Measurements from ENCODE around the gene KLF9.
"Not testable (repeated sequence)": the region's sequence is repeated elsewhere in the genome, so short reads cannot be mapped to it uniquely, and the experiment has no call there.

KLF9 gene

DNA sequence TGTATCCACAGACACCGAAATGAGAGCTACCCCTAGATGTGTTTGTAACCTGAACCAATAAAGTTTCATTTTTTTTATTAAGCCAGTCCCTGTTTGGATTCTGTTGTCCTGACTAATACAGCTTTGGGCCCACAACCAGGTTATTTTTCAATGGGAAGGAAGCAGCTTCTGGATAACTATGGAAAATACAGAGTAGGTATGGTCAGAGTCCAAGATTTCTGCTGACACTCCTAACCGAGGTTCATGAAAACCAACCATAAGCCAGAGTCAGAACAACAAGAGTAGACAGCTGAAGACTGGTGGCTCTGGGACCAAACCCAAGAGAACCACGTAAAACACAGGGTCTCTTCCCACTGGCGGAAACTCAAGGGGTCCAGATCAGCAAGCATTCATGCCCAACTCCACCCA lies 10.8 kb downstream of the KLF9 start:
- DNase-seq (ENCODE audit: low spot score) = no peak

DNA sequence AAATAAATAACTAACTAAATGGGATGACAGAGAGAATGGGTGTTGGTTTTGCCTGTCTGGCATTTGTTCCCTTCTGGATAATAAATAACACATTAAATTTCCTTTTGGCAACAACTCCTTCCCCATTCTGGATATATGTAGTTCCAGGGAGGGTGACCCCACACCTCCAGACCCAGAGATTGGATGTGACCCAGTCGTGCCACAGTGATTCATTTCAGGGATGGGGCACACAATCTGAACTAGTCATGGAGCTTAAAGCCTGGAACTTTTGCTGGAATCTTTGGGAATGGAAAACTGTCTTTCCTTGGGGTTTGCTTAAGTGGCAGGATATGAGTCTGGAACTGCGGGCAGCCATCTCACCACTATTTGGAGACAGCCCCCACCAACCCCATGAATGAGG lies 11.3 kb downstream of the KLF9 start:
- no peak for DNase-seq (ENCODE audit: low spot score)

DNA sequence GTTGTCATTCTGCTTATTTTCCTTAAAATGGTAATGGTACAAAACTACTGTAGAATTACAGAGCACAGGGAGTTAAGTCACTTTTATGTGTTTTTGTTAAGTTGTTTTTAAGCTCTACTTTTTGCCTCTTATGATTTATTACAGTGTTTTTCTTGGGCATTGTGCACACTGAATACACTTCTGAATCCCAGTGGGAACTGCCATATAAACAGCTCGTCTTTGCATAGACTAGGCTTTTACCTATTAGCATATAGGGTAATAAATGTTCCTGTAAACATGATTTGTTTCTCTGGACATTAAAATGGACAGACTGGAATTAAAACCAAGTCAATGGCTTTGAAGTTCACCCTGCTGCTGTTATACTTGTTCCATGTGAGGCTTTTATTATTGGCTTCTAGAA lies 12.2 kb downstream of the KLF9 start:
- DNase-seq (ENCODE audit: low spot score) = no peak

DNA sequence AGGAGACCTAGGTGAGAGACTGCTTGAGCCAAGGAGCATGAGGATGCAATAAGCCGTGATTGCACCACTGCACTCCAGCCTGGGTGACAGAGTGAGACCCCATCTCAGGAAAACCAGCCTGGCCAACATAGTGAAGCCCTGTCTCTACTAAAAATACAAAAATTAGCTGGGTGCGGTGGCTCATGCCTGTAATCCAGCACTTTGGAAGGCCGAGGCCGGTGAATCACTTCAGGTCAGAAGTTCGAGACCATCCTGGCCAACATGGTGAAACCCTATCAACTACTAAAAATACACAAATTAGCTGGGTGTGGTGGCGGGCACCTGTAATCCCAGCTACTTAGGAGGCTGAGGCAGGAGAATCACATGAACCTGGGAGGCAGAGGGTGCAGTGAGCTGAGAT lies 13.2 kb downstream of the KLF9 start:
- not testable (repeated sequence) for DNase-seq (ENCODE audit: low spot score)

DNA sequence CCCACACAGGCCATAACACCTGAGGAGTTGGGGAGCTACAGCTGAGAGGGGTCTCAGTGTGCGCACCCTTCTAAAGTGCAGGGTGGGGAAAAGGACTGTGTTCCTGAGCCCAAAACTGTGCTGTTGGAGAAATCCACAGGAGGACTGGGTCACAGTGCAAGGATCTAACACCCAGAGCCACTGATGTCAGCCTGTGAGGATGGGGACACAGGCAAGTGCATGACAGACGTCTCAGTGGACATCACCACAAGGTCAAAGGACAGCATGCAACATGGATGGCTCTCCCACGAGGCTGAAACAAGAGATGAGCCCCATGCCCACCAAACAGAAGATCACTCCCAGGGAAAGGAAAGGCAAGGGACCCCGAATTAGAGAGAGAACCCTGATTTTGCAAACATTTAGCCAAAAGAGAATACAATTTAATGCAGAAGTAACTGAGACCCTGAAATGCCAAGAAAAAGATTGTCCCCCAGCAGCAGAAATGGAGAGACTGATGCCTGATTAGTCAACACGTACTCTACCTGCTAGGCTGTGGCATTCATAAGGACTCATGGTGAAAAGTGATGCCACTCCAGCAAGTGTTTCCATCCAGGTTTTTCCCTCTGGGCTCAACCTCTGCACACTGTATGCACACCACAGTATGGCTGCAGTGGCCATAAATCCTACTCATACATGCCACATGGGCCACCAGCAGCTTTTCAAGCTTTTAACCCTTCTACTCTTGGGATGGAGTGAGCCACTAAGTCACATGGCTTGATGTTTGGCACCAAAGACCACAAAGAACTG lies 14.2 kb downstream of the KLF9 start:
- no peak for DNase-seq (ENCODE audit: low spot score)

DNA sequence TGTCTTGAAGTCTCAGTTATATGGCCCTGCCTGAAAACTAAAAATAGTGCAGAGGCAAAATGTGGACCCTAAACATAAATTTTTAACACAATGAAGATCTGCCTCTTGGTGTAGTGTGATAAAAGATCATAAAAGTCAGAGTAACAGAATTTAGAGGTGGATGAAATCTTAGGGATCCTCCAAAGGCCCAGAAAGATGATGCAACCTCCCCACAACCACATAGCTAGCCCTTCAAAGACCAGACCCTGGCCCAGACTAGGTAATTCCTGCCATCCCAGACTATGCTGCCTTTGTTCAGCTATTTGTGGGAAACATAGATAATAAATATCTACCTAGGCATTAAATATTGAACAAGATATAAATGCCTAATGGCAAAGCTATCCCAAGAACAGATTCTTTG lies 15.3 kb downstream of the KLF9 start:
- DNase-seq (ENCODE audit: low spot score) = no peak

DNA sequence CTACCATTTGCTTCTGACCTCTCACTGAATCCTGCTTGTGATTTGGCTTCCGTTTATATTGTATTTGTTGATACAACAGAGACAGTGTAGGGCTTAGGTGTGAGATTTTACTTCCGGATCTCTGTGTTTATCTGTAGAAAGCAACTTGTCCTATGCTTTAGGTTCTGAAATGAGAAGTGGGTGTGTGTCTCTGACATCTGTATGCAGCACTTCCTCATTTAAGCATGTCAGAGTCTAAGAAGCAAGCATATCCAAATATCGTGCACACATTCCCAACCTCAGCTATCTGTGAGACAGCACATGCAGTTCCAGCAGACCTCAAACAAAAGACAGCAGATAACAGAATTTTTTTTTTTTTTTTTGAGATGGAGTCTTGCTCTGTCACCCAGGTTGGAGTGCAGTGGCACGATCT lies 16.3 kb downstream of the KLF9 start:
- no peak for DNase-seq (ENCODE audit: low spot score)

DNA sequence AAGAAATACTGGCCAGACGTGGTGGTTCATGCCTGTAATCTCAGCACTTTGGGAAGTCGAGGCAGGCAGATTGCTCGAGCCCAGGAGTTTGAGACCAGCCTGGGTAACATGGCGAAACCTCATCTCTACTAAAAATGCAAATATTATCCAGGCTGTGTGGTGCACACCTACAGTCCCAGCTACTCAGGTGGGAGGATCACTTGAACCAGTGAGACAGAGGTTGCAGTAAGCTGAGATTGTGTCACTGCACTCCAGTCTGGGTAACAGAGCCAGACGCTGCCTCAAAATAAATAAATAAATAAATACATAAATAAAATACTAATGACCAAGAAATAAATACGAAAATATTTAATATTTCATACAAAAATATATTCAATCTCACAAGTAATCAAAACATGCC lies 18.8 kb downstream of the KLF9 start:
- no peak for DNase-seq (ENCODE audit: low spot score)

DNA sequence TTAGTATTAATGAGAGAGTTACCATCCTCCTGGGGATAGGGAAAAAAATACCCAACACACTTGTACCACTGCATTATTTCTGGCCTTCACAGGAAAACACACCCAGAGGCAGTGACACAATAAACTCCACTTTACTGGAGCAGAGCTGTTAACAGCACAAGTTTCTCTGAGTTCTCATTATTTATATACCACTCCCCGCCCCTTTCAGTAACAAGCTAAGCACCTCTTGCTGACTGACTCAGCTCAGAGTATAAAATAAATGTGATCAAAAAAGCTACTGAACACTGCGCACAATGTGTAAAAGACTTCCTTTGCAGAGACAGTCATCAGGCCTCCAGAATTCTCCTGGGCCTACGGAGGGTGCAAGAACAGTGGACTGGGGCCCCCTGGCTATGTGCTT lies 21.6 kb downstream of the KLF9 start:
- DNase-seq (ENCODE audit: low spot score) = no peak

DNA sequence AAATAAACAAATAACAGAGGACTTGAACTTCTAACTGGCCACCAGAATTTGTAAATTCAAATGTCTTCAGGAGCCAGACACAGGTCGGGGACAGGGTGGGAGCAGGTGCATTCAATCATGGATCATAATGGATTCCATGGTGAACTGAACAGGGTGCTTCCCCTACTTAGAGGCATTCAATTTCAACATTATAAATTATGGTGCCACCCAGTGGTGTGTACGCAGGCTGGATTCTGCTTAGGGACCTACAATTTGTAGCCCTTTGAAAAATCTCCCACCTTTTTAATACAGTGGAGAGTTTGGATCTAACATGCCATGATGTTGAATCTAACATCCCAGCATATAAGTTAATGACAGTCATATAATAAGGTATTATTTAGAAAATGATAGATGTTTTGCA lies 22.3 kb downstream of the KLF9 start:
- DNase-seq (ENCODE audit: low spot score) = no peak

DNA sequence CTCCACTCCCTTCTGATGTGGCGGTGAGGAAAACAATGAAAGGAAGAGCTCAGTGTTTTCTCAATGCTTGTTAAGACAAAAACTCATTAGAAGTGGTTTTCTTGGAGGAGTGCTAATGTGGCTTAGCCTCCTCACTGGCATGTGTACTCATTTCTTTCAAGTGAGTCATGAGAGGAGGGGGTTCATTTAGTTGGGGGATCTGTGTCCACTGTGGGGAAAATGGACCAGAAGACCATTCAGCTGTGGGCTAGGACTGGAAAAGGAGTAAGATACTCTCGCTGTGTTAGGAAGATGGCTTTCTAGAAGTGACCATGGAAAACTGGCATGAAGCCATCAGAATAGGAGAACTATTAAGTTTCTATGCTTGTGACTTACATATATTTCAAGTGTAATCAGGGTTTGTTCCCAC lies 23.5 kb downstream of the KLF9 start:
- DNase-seq (ENCODE audit: low spot score) = no peak

DNA sequence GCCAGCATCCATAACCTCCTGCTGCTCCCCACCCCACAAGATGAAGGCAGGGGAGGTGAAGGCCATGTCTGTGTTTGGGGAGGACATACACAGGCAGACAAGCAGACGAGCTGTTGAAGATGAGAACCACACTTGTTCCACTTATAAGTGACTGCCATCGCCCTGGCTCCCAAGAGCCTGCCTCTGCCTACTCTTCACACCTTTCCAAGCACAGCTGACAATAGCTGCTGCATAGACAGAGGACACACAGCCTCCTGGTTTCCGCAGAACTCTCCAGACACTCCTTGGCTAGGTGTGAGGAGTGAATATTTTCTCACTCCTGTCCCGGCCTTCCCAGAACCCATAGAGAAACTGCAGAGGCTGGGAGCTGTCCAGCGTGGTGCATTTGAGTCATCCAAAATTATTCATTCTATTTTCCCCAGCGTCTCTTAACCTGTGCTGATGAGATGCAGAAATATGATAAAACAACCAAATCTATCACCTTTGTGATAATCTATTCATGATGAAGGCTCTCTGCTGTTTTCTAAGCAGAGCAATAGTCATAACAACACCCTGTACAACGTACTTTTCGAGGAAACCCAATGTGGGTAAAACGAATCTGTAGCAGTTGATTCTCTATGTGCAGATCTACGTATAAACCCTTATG lies 24.7 kb downstream of the KLF9 start:
- DNase-seq (ENCODE audit: low spot score) = no peak

DNA sequence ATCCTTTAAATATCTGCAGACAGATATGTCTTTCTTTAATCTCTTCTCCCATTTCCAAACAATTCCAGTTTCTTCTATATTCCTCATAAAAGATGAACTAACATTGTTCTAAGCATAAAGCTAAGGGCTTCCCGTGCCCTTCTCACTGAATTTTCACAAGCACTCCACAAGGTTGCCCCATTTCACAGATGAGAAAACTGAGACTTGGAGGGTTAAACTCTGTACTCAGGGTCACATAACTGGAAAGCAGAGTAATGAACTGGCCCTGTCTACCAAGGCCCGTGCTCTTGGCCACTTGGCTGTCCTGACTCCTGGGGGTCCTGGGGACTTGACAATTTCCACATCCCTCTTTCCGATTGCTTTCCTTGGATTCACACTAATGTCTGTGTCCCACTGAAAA lies 25.3 kb downstream of the KLF9 start:
- no peak for DNase-seq (ENCODE audit: low spot score)

DNA sequence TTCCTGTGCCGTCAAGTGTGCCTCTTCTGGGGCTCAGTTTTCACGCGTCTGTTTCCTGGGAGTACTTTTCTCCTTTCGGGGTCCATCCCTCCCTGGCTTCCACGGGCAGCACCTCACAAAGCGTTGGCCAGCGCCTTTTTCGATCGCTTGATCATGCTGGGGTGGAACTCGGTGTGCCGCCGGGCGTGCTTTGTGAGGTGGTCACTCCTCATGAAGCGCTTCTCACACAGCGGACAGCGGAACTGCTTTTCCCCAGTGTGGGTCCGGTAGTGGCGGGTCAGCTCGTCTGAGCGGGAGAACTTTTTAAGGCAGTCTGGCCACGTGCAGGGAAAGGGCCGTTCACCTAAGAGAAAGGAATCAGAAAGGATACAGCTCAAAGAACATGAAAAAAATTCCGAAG lies 26.8 kb downstream of the KLF9 start:
- no peak for DNase-seq (ENCODE audit: low spot score)

DNA sequence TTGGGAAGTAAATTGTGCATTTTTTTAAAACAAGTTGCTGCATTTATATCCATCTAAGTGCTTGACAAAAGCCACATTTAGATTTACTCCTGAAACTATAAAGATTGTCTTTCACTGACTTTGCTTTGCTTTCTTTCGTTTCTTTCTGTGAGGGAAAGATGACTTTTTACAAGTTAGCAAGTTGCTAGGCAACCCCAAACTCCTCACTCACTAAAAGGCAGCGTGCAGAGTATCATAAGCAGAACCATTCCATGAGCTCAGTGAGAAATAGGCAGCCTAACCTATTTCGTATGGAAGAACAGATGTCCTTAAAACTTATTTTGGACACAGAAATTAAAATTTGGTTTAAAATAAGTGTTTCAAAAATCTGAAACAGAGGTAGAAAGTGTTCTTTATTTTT lies 29.0 kb downstream of the KLF9 start:
- no peak for DNase-seq (ENCODE audit: low spot score)

DNA sequence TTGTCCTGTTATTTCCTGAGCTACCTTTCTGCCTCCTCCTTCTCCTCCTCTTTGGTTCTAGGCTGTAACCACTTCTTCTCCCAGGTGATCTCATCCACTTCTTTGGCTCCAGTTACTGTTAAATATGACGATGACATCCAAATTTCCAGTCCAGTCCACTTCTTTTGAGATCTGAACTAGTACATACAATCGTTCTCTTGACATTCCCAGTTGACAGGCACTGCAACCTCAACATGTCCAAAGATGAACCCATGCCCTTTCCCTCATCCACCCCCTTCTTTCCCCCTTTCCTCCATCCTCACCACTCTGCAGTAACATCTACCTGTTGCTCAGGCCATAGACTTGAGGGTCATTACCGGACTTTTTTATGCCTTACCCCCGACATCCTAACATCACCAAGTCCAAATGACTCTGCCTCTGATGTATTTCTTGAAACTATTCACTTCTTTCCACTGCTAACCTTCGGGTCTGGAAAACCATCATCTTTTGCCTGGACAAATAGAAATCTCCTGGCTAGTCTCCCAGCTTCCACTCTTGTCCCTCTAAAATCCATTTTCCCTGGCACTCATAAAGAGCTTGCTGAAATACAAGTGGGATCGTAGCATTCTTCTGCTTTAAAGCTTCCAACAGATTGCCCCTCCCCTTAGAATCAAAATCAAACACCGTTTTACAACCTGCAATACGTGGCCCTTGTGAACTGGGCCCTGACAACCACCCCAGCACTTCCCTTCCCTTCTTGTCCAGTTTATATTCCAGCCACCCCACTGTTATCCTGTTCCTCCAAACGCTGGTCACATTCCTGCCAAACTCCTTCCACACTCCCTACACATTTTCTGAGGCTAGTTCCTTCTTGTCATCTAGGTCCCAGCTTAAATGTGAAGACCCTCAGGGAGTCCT lies 31.5 kb downstream of the KLF9 start:
- no peak for DNase-seq (ENCODE audit: low spot score)

DNA sequence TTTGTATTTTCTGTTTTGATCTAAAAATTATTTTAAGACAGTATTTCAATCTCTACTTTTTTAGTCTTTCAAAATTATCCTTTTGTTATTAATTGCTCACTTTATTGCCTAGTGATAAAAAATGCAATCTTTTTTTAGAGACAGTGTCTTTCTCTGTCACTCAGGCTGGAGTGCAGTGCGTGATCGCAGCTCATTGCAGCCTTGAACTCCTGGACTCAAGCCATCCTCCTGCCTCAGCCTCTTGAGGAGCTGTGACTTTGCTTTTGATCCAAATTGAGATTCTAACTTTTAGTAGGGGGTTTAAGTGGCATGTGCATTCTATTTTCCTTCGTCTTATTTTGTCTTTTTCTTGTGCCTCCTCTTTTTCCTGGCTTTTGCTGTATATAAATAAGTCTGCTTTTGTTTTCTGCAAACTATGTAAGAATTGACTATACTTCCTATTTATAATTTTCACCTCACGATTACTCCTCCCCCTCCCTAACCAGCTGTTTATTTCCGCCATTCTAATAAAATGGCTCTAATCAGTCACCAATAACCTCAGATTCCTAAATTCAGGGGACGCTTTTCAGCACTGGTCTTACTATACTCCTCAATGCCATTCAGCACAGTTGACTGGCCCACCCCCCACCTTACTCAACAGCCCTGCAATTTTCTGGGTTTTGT lies 32.3 kb downstream of the KLF9 start:
- no peak for DNase-seq (ENCODE audit: low spot score)

DNA sequence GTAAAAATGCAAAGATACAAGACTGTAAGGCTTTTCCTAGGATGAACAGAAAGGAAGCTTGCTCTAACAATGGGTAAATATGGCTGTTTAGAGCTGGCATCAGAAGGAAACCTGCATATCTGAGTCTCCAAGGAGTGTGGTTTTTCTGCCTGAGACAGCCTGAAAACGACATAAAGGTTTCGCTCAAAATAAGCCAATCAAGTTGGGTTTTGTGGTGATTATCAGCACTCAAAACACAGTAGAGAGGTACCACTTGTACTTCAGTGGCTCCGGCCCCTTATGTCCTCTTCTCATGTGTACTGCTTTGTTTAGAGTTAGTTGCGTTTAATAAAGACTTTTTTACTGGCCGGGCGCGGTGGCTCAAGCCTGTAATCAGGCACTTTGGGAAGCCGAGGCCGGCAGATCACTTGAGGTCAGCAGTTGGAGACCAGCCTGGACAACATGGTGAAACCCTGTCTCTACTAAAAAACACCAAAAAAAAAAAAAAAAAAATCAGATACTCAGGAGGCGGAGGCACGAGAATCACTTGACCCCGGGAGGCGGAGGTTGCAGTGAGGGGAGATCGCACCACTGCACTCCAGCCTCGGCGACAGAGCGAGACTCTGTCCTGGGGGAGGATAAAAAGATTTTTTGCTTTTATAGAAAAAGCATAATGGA lies 39.4 kb downstream of the KLF9 start:
- DNase-seq (ENCODE audit: low spot score) = no peak

DNA sequence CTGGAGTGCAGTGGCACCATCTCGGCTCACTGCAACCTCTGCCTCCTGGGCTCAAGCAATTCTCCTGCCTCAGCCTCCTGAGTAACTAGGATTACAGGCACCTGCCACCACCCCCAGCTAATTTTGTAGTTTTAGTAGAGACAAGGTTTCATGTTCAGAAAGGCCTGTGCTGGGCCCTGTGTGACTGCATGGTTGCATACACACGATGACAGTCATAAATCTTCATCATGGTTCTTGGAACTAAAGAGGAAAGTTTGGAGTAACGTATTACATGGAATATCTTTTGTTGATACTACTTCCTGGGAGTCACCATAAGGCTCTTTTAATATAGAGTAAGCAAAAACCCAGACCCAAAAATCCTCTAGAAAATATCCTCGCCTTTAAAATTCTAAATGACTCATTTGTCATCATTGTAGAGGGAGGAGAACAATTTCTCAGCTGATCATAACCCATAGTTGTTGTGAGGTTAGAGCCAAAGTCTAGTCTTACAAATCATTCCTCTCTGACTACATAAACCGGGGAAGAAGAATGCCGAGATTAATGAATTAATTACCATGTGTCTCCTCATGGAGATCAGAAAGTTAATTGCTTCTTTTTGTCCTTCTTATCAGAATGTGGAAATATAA lies 47.0 kb downstream of the KLF9 start:
- DNase-seq (ENCODE audit: low spot score) = no peak

DNA sequence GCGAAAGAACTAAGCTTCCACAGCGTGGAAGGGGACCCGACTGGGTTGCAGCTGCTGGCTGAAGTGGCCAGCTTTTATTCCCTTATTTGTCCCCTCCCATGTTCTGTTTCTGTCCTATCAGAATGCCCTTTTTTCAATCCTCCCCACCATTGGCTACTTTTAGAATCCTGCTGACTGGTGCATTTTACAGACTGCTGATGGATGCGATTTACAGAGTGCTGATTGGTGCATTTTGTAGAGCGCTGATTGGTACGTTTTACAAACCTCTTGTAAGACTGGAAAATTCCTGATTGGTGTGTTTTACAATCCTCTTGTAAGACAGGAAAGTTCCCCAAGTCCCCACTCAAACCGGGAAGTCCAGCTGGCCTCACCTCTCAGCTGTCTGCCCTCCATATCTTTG lies 50.7 kb downstream of the KLF9 start:
- no peak for DNase-seq (ENCODE audit: low spot score)

DNA sequence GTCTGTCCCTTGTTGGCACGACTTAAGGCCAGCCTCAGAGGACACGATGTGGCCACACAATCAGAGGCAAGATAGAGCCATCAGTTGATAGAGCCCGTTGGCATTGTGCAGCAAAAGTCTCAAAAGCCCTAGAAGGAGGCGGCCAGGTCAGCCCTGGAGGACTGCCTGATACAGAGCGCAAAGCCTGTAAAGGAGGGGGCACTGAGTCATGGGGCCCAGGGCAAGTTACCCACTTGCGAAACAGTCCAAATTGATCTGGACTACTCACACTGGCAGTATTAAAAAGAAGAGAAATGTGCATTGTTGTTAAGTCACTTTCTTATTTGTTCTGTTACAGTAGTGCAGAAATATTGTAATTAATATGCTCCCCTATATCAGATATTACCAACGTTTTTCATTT lies 51.5 kb downstream of the KLF9 start:
- no peak for DNase-seq (ENCODE audit: low spot score)

Measured in COLO829 (cell line).